SK-N-SH (cell line): ENCODE results near the gene SYNGR3. TPM values are rescaled to one million over a fixed set of nuclear protein-coding genes. Genes with fewer than 3 reads are reported as not detected.
"Not testable (repeated sequence)": the region's sequence is repeated elsewhere in the genome, so short reads cannot be mapped to it uniquely, and the experiment has no call there.

ENCODE experiments used
- CTCF ChIA-PET: fragments of 300-600, 350-600 bp; formaldehyde crosslinking; extraction: SDS; loops from one replicate; lab custom pipeline; 2021; lab: Yijun Ruan, JAX
- POLR2A ChIA-PET: fragments of 350-600 bp; sonication (Branson Sonifier 250); formaldehyde crosslinking; extraction: SDS; loops from one replicate; lab custom pipeline; 2020; ENCODE audit warnings: antibody characterized with exemption, inconsistent platforms; lab: Yijun Ruan, JAX
- DNase-seq: peaks from one replicate; pipeline ENCODE4 v3.0.0; 2012
- H2AFZ ChIP-seq: fragments of 200-600 bp; sonication (generic); 2 replicates; pipeline ENCODE4 v1.8.1; 2016; ENCODE audit warnings: antibody characterized with exemption, mild to moderate bottlenecking, low read depth
- H3F3A ChIP-seq: fragments of 200-600 bp; sonication (generic); replicated peaks from 2 replicates; pipeline ENCODE3; 2016; ENCODE audit warnings: antibody characterized with exemption, mild to moderate bottlenecking; ENCODE audit not compliant: insufficient read depth
- H3K27ac ChIP-seq, 2 experiments: fragments of 200-500 bp in 1 of 2; fragments of 200-600 bp in 1 of 2; sonication (Bioruptor generic) in 1 of 2; sonication (generic), shearing (Covaris generic) in 1 of 2; 2 replicates each; pipeline versions ENCODE4 v1.5.1 to v1.6.1; 2014 to 2016; ENCODE audit warnings: low read depth in 2 of 2, inconsistent platforms in 1 of 2, low read length in 1 of 2, mild to moderate bottlenecking in 1 of 2, mixed read lengths in 1 of 2
- H3K27me3 ChIP-seq: fragments of 200-600 bp; sonication (generic), shearing (Covaris generic); 2 replicates; pipeline ENCODE4 v1.6.1; 2016; ENCODE audit warnings: mixed run types; ENCODE audit not compliant: insufficient read depth
- H3K36me3 ChIP-seq, 2 experiments: fragments of 200-500 bp in 1 of 2; fragments of 200-600 bp in 1 of 2; sonication (Bioruptor generic) in 1 of 2; sonication (generic) in 1 of 2; replicated peaks in 1 of 2; 2 replicates each; pipeline versions ENCODE3 to v1.5.1; 2014 to 2016; ENCODE audit warnings: low read length in 1 of 2, mild to moderate bottlenecking in 1 of 2; ENCODE audit not compliant: insufficient read depth in 2 of 2, control insufficient read depth in 1 of 2
- H3K4me1 ChIP-seq, 2 experiments: fragments of 200-500 bp in 1 of 2; fragments of 200-600 bp in 1 of 2; sonication (Bioruptor generic) in 1 of 2; sonication (generic), shearing (Covaris generic) in 1 of 2; 2 replicates each; pipeline versions ENCODE4 v1.5.1 to v1.6.1; 2014 to 2016; ENCODE audit warnings: low read depth in 1 of 2, low read length in 1 of 2, mixed run types in 1 of 2; ENCODE audit not compliant: insufficient read depth in 2 of 2, control insufficient read depth in 1 of 2
- H3K4me2 ChIP-seq: fragments of 200-600 bp; sonication (generic), shearing (Covaris generic); 2 replicates; pipeline ENCODE4 v1.6.1; 2017; ENCODE audit warnings: mixed run types
- H3K4me3 ChIP-seq, 2 experiments: fragments of 200-500 bp in 1 of 2; fragments of 200-600 bp in 1 of 2; sonication (Bioruptor generic) in 1 of 2; sonication (generic), shearing (Covaris generic) in 1 of 2; 2 replicates each; pipeline versions ENCODE4 v1.5.1 to v1.8.1; 2014 to 2016; ENCODE audit warnings: low read depth in 2 of 2, inconsistent platforms in 1 of 2, low read length in 1 of 2, mild to moderate bottlenecking in 1 of 2, mixed read lengths in 1 of 2, moderate library complexity in 1 of 2
- H3K79me2 ChIP-seq: fragments of 200-600 bp; sonication (generic); 2 replicates; pipeline ENCODE4 v1.8.1; 2017; ENCODE audit warnings: mild to moderate bottlenecking; ENCODE audit not compliant: insufficient read depth
- H3K9ac ChIP-seq: fragments of 200-600 bp; sonication (generic); 2 replicates; pipeline ENCODE4 v1.6.1; 2017; ENCODE audit warnings: mixed run types
- H3K9me2 ChIP-seq: fragments of 200-600 bp; sonication (generic); 2 replicates; pipeline ENCODE4 v1.6.1; 2017; ENCODE audit warnings: mixed run types
- H3K9me3 ChIP-seq: fragments of 200-600 bp; sonication (generic); 2 replicates; pipeline ENCODE4 v1.6.1; 2017; ENCODE audit warnings: mixed run types, mild to moderate bottlenecking, moderate library complexity
- H4K20me1 ChIP-seq: fragments of 200-600 bp; sonication (generic); 2 replicates; pipeline ENCODE4 v1.6.1; 2017; ENCODE audit warnings: mild to moderate bottlenecking, mixed run types; ENCODE audit not compliant: insufficient read depth
- MAX ChIP-seq: IDR thresholded peaks from 2 replicates; pipeline ENCODE4 v1.4.0; 2012; ENCODE audit warnings: low read depth
- NRF1 ChIP-seq: IDR thresholded peaks from 2 replicates; pipeline ENCODE4 v1.6.1; 2012; ENCODE audit warnings: low read depth, mild to moderate bottlenecking, low read length
- SIN3A ChIP-seq: IDR thresholded peaks from 2 replicates; pipeline ENCODE4 v1.6.1; 2012; ENCODE audit warnings: low read depth, mild to moderate bottlenecking, low read length, moderate library complexity, borderline replicate concordance
- TAF1 ChIP-seq: IDR thresholded peaks from 2 replicates; pipeline ENCODE4 v1.6.1; 2012; ENCODE audit warnings: low read depth, mild to moderate bottlenecking, low read length, moderate library complexity, borderline replicate concordance
- TEAD4 ChIP-seq: IDR thresholded peaks from 2 replicates; pipeline ENCODE4 v1.4.0; 2012; ENCODE audit warnings: mild to moderate bottlenecking, borderline replicate concordance; ENCODE audit not compliant: insufficient read depth
- USF2 ChIP-seq: fragments of 150-350 bp; IDR thresholded peaks from 2 replicates; pipeline ENCODE4 v1.6.1; 2017; ENCODE audit warnings: antibody characterized with exemption, low read length, low read depth, borderline replicate concordance
- YY1 ChIP-seq: IDR thresholded peaks from 2 replicates; pipeline ENCODE4 v1.4.0; 2012; ENCODE audit warnings: low read depth, mild to moderate bottlenecking
- WGBS: methylation state at CpG from one replicate; pipeline ENCODE4 v1.1.6; 2017; ENCODE audit warnings: low lambda C conversion rate; 5-methylcytosine and 5-hydroxymethylcytosine counted together
- polyA plus RNA-seq, 3 experiments: library from polyadenylated mRNA; depleted of rRNA; stranded (reverse); fragments of >200 nt; gene quantifications; 2 replicates each; pipeline ENCODE4 v1.2.3, GENCODE V29; 2012

SYNGR3 gene
- polyA plus RNA-seq, 1 of the 3 experiments (the other 2 are of a cell fraction) = 10.7 TPM

GRCh38 chr16:2009791-2010510, 20.2 kb downstream of the SYNGR3 start, which contains the start of gene ZNF598 (continued):
- TF ChIP-seq MAX (peak; percentile 87; the same call in 1 of the 2 replicates), TAF1 (peak; percentile 80)

GRCh38 chr16:2011726-2012125, 22.0 kb downstream of the SYNGR3 start:
- H3K4me3 ChIP-seq, H3F3A ChIP-seq, H3K9me3 ChIP-seq, H3K27ac ChIP-seq, H3K36me3 ChIP-seq, H2AFZ ChIP-seq, H3K9me2 ChIP-seq, H3K9ac ChIP-seq, H3K27me3 ChIP-seq, H3K4me2 ChIP-seq, DNase-seq: not testable (repeated sequence)
- Histone ChIP-seq H3K4me1 (peaks cover 12 to 28% of the 10 kb centered on the region in 2 experiments; a peak in 3 of 4 replicates), H4K20me1 (peaks cover 25% of the 10 kb centered on the region), H3K79me2 (peaks cover 38% of the 10 kb centered on the region)
- ChIA-PET POLR2A (interaction anchor here (1.0 to 1.1 kb wide), 2 partner anchors 142 to 144 kb away, joined by 3 to 4 read pairs; partner anchors contain the start of gene TRAF7), CTCF (interaction anchor here (1.0 to 2.4 kb wide), 3 partner anchors 8 to 11 kb away, joined by 5 to 13 read pairs (median 11); partner anchors contain the start of gene NPW)
- 89% methylated on average over 9 of the region's 9 CpGs for WGBS

- DNase-seq = no peak
- Histone ChIP-seq H3K27ac (no peak overlapping the region), H3K79me2 (peaks cover 20% of the 10 kb centered on the region), H3K4me2 (no peak overlapping the region)
- no peak for TF ChIP-seq USF2
- no peak for TF ChIP-seq NRF1
- TF ChIP-seq SIN3A = no peak
- no peak for TF ChIP-seq YY1
- TF ChIP-seq TEAD4 = no peak
- TF ChIP-seq, all 33 proteins: peak for 0
- Histone ChIP-seq H3K4me3 (no peak overlapping the region), H3K27me3 (no peaks in the 10 kb centered on the region), H4K20me1 (peaks cover 7% of the 10 kb centered on the region), H3K9ac (no peak overlapping the region), H3K4me1 (peaks cover 0 to 11% of the 10 kb centered on the region in 2 experiments; a peak in 2 of 4 replicates), H3K9me2 (no peaks in the 10 kb centered on the region), H3F3A (peaks cover 6% of the 10 kb centered on the region), H3K36me3 (no peaks in the 10 kb centered on the region), H3K9me3 (no peaks in the 10 kb centered on the region), H2AFZ (no peak overlapping the region)
- 94% methylated on average over 15 of the region's 15 CpGs for WGBS
- ChIA-PET CTCF (interaction anchor here (1.1 to 2.4 kb wide), 7 partner anchors 9 to 139 kb away, joined by 3 to 13 read pairs (median 5); no protein-coding TSS in a partner anchor), POLR2A (interaction anchor here (0.8 kb wide), 1 partner anchor 49 kb away, joined by 3 read pairs; the partner anchor contains the start of gene RPS2)
Measured at GRCh38 chr16:2013527-2013926, 23.8 kb downstream of the SYNGR3 start.
